Breast epithelium (tissue), 3 donors: ENCODE measurements around the gene SWI5.

Experiments used
- CTCF ChIP-seq, 3 donors: fragments of 450-650 bp; IDR thresholded peaks; one replicate each; pipeline ENCODE4 v1.5.1; 2016 to 2017; ENCODE audit warnings: antibody characterized with exemption in 3 of 3, mild to moderate bottlenecking in 3 of 3, moderate library complexity in 3 of 3
- POLR2A ChIP-seq: fragments of 450-650 bp; IDR thresholded peaks from one replicate; pipeline ENCODE4 v1.6.1; 2016; ENCODE audit warnings: antibody characterized with exemption, mild to moderate bottlenecking, moderate library complexity
- POLR2AphosphoS5 ChIP-seq, 3 donors: sonication (generic); formaldehyde crosslinking; IDR thresholded peaks; one replicate each; pipeline ENCODE4 v1.6.1; 2017; ENCODE audit warnings: antibody characterized with exemption in 3 of 3

- no peak for TF ChIP-seq POLR2A
- no peak for TF ChIP-seq CTCF (IDR thresholded peaks at IDR 0.05)
- no peak for TF ChIP-seq POLR2AphosphoS5 (IDR thresholded peaks at IDR 0.05)
Measured at GRCh38 chr9:128293091-128293490, 17.0 kb downstream of the SWI5 start.
